PC-3 (cell line): ENCODE measurements around the gene FASTK.

Source experiments
- EZH2 ChIP-seq: fragments of 300-600 bp; sonication (generic); IDR thresholded peaks from one replicate; pipeline ENCODE4 v1.6.1; 2017; ENCODE audit warnings: antibody characterized with exemption, mild to moderate bottlenecking, low read length; ENCODE audit not compliant: unreplicated experiment
- TF ChIP-seq, protein P1 (sequence below): fragments of 300-600 bp; sonication (generic); conservative IDR thresholded peaks from 2 replicates; pipeline ENCODE4 v1.5.1; 2017; ENCODE audit warnings: antibody characterized with exemption, low read depth, mild to moderate bottlenecking, low read length

DNA sequence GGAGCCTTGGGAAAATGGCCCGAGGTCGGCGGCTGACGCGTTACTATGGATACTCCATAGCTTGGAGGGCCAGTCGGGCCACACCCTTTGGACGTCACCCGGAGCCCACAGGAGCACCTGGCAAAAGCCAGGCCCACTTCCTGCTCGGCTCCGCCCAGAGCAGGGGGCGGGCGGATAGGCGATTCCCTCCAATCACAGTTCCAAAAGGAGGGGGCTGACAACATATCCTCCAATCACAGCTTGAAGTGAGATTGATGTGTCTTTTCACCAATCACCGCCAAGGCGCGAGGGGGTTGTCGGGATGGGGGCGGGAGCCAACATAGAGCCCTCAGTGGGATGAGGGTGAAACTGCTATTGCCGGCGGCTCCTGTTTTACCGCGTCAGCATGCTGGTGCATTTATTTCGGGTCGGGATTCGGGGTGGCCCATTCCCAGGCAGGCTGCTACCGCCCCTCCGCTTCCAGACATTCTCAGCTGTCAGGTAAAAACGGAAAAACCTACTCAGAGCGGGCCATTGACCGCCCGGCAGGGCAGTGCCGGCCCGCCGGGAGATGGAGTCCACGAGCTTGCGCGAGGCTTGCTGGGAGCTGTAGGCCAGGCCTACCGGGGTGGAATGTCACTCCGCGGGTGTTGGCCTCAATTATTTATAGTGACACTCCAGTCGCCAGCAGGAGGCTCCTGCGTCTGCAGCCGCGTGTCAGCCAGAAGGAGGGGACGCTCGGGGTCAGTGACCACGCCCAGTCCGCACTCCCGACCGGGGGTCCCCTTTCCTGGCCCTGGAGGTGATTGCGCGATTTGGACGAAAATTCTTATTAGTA, 52.3 kb downstream of the FASTK start, which contains the start of gene ABCB8:
- TF ChIP-seq, protein P1, sequence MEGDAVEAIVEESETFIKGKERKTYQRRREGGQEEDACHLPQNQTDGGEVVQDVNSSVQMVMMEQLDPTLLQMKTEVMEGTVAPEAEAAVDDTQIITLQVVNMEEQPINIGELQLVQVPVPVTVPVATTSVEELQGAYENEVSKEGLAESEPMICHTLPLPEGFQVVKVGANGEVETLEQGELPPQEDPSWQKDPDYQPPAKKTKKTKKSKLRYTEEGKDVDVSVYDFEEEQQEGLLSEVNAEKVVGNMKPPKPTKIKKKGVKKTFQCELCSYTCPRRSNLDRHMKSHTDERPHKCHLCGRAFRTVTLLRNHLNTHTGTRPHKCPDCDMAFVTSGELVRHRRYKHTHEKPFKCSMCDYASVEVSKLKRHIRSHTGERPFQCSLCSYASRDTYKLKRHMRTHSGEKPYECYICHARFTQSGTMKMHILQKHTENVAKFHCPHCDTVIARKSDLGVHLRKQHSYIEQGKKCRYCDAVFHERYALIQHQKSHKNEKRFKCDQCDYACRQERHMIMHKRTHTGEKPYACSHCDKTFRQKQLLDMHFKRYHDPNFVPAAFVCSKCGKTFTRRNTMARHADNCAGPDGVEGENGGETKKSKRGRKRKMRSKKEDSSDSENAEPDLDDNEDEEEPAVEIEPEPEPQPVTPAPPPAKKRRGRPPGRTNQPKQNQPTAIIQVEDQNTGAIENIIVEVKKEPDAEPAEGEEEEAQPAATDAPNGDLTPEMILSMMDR, result peak; percentile 60
- no peak for TF ChIP-seq EZH2
